ENCODE data around the gene TMEM178B. TPM values are rescaled to one million over a fixed set of nuclear protein-coding genes. Genes with fewer than 3 reads are reported as not detected.
A peak's percentile ranks its signal among the peaks of the same experiment; 100 is the strongest.

Gene TMEM178B
- total RNA-seq, 3 donors from 2014 or later (not counting 1 experiment from before 2014, with no cell fraction given) = not detected

DNA sequence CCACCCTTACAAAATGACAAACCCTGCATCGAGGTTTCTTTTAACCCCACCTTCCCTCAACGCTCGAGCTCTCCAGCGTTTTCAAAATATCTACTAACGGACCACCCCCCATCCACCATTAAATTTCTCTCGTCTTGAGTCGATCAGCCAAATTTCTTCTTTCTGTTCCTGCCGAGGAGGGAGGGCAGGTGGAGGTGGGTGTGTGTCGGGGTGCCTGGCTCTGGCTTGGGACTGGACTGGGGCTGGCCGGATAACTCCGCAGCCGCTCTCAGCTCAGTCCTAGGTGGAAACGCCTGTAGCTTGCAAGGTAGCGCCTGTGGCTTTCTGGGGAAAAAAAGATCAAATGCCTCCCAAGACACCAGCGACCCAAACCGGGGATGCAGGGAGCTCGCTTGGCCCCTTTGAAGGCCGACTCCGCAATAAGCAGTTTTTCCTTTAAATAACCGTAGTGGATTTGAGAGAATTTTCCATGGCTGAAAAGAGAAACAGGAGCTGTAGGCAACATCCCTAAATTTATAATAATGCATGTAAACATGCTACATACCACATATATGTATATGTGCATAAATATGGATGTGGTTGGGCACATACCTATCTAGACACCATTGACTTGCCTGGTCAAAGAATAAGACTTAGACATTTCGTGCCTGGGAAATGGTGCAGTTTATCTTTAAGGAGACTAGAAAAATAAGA, 1.9 kb upstream of the TMEM178B start:
- WGBS (ENCODE audit: insufficient coverage) = 9% methylated on average over 16 of the region's 21 CpGs
- Mint-ChIP-seq H3K4me3 (peak overlapping the region; percentile 82), H3K9me3 (no peaks in the 10 kb centered on the region), H3K4me1 (peaks cover 20 to 25% of the 10 kb centered on the region in 2 donors), H3K36me3 (no peaks in the 10 kb centered on the region), H3K27ac (no peak overlapping the region), H3K27me3 (ENCODE audit: low read depth in 2 of 2) (peaks cover 42 to 43% of the 10 kb centered on the region in 2 donors)
- Histone ChIP-seq H3K27me3 (ENCODE audit: control insufficient read depth, insufficient read depth, low read length) (peaks cover 35% of the 10 kb centered on the region), H3K27ac (ENCODE audit: low read length) (no peak overlapping the region), H3K4me3 (ENCODE audit: low read length) (no peak overlapping the region), H3K9me3 (ENCODE audit: control insufficient read depth, insufficient read depth, low read length) (no peaks in the 10 kb centered on the region), H3K4me1 (ENCODE audit: control insufficient read depth, insufficient read depth, low read length) (peaks cover 32% of the 10 kb centered on the region), H3K36me3 (ENCODE audit: control insufficient read depth, insufficient read depth, low read length) (no peaks in the 10 kb centered on the region)
- intact Hi-C loops (cut with micrococcal nuclease) = no loop called here
- DNase-seq (peak in 1 of 2 donors; percentile 5), ATAC-seq (no peak)
- TF ChIP-seq, protein P1, sequence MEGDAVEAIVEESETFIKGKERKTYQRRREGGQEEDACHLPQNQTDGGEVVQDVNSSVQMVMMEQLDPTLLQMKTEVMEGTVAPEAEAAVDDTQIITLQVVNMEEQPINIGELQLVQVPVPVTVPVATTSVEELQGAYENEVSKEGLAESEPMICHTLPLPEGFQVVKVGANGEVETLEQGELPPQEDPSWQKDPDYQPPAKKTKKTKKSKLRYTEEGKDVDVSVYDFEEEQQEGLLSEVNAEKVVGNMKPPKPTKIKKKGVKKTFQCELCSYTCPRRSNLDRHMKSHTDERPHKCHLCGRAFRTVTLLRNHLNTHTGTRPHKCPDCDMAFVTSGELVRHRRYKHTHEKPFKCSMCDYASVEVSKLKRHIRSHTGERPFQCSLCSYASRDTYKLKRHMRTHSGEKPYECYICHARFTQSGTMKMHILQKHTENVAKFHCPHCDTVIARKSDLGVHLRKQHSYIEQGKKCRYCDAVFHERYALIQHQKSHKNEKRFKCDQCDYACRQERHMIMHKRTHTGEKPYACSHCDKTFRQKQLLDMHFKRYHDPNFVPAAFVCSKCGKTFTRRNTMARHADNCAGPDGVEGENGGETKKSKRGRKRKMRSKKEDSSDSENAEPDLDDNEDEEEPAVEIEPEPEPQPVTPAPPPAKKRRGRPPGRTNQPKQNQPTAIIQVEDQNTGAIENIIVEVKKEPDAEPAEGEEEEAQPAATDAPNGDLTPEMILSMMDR (IDR thresholded peaks at IDR 0.05) = no peak

DNA sequence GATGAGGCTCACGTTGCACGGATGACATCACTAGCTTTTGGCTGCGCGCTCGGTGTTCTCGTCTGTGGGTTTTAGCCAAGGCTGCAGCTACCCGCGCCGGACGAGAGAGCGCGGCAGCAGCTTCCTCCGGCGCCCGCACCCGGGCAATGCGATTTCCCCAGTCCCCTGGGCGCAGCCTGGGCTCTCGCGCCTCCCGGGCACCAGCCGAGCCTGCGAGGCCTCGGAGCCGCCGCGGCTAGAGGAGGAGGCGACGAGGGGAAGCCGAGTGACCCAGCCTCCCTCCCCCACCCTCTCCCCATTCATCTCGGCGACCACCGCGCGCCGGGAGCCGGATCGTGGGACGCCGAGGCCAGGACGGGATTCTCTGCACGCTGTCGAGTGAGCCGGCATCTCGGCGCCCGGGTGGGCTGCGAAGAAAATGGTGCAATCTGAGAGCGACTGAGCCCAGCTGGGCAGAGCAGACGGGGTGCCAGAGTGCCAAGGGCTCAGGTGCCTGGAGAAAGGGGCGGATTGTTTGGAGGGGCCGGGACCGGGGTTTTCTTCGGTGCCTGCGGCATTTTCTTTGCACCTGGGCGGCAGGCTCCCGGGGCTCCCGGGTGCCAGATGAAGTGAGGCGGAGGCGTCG, 1.2 kb upstream of the TMEM178B start:
- Histone ChIP-seq H3K27me3 (ENCODE audit: control insufficient read depth, insufficient read depth, low read length) (peaks cover 35% of the 10 kb centered on the region), H3K36me3 (ENCODE audit: control insufficient read depth, insufficient read depth, low read length) (no peaks in the 10 kb centered on the region), H3K4me1 (ENCODE audit: control insufficient read depth, insufficient read depth, low read length) (peaks cover 32% of the 10 kb centered on the region), H3K4me3 (ENCODE audit: low read length) (no peak overlapping the region), H3K27ac (ENCODE audit: low read length) (no peak overlapping the region), H3K9me3 (ENCODE audit: control insufficient read depth, insufficient read depth, low read length) (no peaks in the 10 kb centered on the region)
- no peak overlapping the region for H3K27ac Mint-ChIP-seq
- intact Hi-C loops (cut with micrococcal nuclease) = no loop called here
- H3K27me3 Mint-ChIP-seq (ENCODE audit: low read depth in 2 of 2) = peaks cover 42 to 43% of the 10 kb centered on the region in 2 donors
- TF ChIP-seq, protein P1 (IDR thresholded peaks at IDR 0.05) = no peak
- no peaks in the 10 kb centered on the region for H3K9me3 Mint-ChIP-seq
- peak in 1 of 3 donors; percentile 28 for ATAC-seq
- peak in 1 of 2 donors; percentile 40 for DNase-seq
- H3K4me1 Mint-ChIP-seq = peaks cover 20 to 25% of the 10 kb centered on the region in 2 donors
- H3K4me3 Mint-ChIP-seq = peak overlapping the region; percentile 82
- WGBS (ENCODE audit: insufficient coverage) = 1% methylated on average over 61 of the region's 61 CpGs
- H3K36me3 Mint-ChIP-seq = no peaks in the 10 kb centered on the region

DNA sequence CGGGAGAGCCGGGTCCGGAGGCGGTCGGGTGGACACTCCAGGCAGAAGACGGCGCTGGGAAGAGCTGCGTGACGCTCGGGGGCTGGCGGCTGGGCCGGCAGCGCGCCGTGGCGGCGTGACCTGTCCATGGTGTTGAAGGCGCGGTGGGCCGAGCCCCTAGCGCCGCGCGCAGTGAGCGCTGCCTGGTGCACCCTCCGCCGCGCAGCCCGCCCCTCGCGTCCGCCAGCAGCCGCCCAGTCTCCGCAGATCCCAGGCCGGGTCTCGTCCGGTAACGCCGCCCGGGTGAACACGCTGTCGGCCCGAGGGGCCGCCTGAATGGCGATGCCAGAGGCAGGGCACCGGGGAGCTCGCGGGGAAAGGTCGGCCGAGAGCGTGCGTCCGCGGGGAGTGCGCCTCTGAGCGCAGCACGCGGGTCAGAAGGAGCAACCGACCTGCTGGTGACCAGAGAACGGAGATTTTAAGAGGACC, 657 bp upstream of the TMEM178B start:
- ATAC-seq (peak; percentile 42 to 71 (median 62)), DNase-seq (peak in 1 of 2 donors; percentile 43)
- Histone ChIP-seq H3K27ac (ENCODE audit: low read length) (no peak overlapping the region), H3K9me3 (ENCODE audit: control insufficient read depth, insufficient read depth, low read length) (no peaks in the 10 kb centered on the region), H3K36me3 (ENCODE audit: control insufficient read depth, insufficient read depth, low read length) (no peaks in the 10 kb centered on the region), H3K27me3 (ENCODE audit: control insufficient read depth, insufficient read depth, low read length) (peaks cover 35% of the 10 kb centered on the region), H3K4me3 (ENCODE audit: low read length) (no peak overlapping the region), H3K4me1 (ENCODE audit: control insufficient read depth, insufficient read depth, low read length) (peaks cover 32% of the 10 kb centered on the region)
- TF ChIP-seq, protein P1 (IDR thresholded peaks at IDR 0.05) = no peak
- Mint-ChIP-seq H3K9me3 (no peaks in the 10 kb centered on the region), H3K27me3 (ENCODE audit: low read depth in 2 of 2) (peaks cover 42% of the 10 kb centered on the region in 2 donors), H3K27ac (no peak overlapping the region), H3K36me3 (no peaks in the 10 kb centered on the region), H3K4me3 (peak overlapping the region; percentile 82), H3K4me1 (peaks cover 20 to 25% of the 10 kb centered on the region in 2 donors)
- whole genome bisulfite sequencing (ENCODE audit: insufficient coverage) = 1% methylated on average over 60 of the region's 60 CpGs
- intact Hi-C loops (cut with micrococcal nuclease) = no loop called here

Data from natural killer cell (primary cell).